Skeletal muscle satellite cell (primary cell): ENCODE results near the gene CHRNA3.
"Not testable (repeated sequence)": the region's sequence is repeated elsewhere in the genome, so short reads cannot be mapped to it uniquely, and the experiment has no call there.

ENCODE experiments used
- H3K27me3 ChIP-seq: 2 replicates; pipeline ENCODE4 v1.7.0; 2013; ENCODE audit warnings: low read length; ENCODE audit not compliant: control insufficient read depth, insufficient read depth
- H3K36me3 ChIP-seq: 2 replicates; pipeline ENCODE4 v1.7.0; 2013; ENCODE audit warnings: mild to moderate bottlenecking, control low read depth, low read length; ENCODE audit not compliant: insufficient read depth
- H3K4me1 ChIP-seq: 2 replicates; pipeline ENCODE4 v1.7.0; 2013; ENCODE audit warnings: low read length; ENCODE audit not compliant: control insufficient read depth, insufficient read depth
- H3K4me2 ChIP-seq: 2 replicates; pipeline ENCODE4 v1.7.0; 2013; ENCODE audit warnings: mild to moderate bottlenecking, low read length
- H3K4me3 ChIP-seq: 2 replicates; pipeline ENCODE4 v1.7.0; 2013; ENCODE audit warnings: low read length
- H3K9ac ChIP-seq: 2 replicates; pipeline ENCODE4 v1.7.0; 2013; ENCODE audit warnings: mild to moderate bottlenecking, low read depth, low read length, moderate library complexity
- H3K9me3 ChIP-seq: replicated peaks from 2 replicates; pipeline ENCODE4 v1.7.0; 2013; ENCODE audit warnings: mild to moderate bottlenecking, control low read depth, low read length

Gene CHRNA3

DNA sequence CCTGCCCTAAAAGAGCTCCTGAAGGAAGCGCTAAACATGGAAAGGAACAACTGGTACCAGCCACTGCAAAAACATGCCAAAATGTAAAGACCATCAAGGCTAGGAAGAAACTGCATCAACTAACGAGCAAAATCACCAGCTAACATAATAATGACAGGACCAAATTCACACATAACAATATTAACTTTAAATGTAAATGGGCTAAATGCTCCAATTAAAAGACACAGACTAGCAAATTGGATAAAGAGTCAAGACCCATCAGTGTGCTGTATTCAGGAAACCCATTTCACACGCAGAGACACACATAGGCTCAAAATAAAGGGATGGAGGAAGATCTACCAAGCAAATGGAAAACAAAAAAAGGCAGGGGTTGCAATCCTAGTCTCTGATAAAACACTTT is 11.2 kb downstream of the CHRNA3 start:
- not testable (repeated sequence) for H3K9me3 ChIP-seq, H3K36me3 ChIP-seq, H3K4me2 ChIP-seq, H3K27me3 ChIP-seq, H3K9ac ChIP-seq, H3K4me3 ChIP-seq, H3K4me1 ChIP-seq

DNA sequence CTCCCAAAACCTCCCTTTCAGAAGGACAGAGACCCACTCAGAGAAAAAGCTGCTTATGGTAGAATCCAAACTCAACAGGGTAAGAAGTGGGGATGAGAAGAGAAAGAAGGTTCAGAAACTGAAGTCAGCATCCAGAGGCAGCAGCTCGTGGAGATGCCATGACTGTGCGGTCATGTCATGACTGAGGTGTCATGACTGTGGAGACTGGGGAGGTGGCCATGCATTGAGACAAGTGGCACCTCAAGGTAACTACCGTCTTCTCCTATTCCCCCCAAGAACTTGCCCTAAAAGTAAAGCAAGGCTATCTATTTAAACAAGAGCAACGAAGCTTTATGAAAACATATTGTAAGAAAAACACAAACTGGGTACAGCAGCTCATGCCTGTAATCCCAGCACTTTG is 15.1 kb downstream of the CHRNA3 start:
- Histone ChIP-seq H3K9me3 (no peaks in the 10 kb centered on the region), H3K4me1 (no peaks in the 10 kb centered on the region), H3K27me3 (no peaks in the 10 kb centered on the region)

DNA sequence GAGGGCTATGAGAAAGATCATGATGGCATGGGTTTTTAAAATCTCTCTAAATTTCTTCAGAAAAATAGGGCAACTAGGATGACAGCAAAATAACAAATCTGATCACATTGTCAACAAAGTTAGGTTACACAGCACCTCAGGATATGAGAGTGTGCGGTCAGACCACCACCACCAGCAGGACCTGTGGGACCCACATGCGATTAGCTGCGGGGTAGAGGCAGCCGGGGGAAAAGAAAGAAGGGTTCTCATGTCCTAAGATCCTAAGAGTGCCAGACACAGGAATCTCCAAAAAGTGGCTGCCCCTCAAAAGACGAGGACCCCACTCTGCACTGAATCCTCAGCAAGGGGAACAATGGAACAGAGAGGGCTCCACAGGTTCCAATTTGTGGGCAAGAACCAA is 15.6 kb downstream of the CHRNA3 start:
- Histone ChIP-seq H3K9me3 (no peaks in the 10 kb centered on the region), H3K4me2 (no peak overlapping the region), H3K4me3 (no peak overlapping the region), H3K4me1 (no peaks in the 10 kb centered on the region), H3K36me3 (no peaks in the 10 kb centered on the region), H3K27me3 (no peaks in the 10 kb centered on the region), H3K9ac (no peak overlapping the region)

More for the DNA sequence above, 15.1 kb downstream of the CHRNA3 start:
- no peaks in the 10 kb centered on the region for H3K36me3 ChIP-seq
- no peak overlapping the region for H3K4me3 ChIP-seq
- H3K4me2 ChIP-seq: no peak overlapping the region
- H3K9ac ChIP-seq: no peak overlapping the region

DNA sequence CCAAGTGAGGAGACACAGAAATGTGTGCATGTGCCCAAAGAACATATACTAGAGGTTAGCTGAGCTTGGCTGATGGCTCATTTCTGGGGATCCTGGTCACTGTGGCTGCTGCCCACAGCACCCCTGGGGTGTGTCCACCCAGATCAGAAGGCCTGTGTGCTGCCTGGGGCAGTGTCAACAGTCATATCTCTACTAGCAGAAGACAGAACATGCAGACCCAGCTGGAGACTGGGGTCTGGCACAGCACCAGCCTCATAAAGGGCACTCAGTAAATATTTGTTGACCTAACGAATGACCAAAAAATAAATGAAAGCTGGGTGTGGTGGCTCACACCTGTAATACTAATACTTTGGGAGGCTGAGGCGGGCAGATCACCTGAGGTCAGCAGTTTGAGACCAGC is 16.4 kb downstream of the CHRNA3 start:
- H3K36me3 ChIP-seq: no peaks in the 10 kb centered on the region
- no peaks in the 10 kb centered on the region for H3K9me3 ChIP-seq
- no peak overlapping the region for H3K4me3 ChIP-seq
- no peak overlapping the region for H3K9ac ChIP-seq
- no peaks in the 10 kb centered on the region for H3K4me1 ChIP-seq
- no peak overlapping the region for H3K4me2 ChIP-seq
- H3K27me3 ChIP-seq: no peaks in the 10 kb centered on the region

DNA sequence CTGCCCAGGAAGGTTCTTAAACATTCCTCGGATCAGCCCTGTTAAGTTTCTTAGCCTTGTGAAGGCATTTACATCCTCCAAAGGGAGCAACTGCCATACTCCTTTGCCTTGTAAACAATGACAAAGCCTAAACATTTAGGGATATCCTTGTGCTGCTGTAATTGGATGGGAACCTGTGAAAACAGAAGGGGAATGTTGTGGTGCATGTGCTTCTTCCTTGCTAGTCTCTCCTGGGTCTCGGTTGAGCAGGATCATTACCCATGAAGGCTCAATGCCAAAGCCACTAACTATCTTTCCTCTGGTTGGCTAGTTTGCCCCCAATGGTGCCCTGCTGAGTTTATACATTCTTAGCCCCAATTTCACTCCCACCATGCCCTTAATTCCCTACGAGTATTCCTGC is 17.3 kb downstream of the CHRNA3 start:
- Histone ChIP-seq H3K36me3 (no peaks in the 10 kb centered on the region), H3K9me3 (no peaks in the 10 kb centered on the region), H3K4me1 (no peaks in the 10 kb centered on the region), H3K27me3 (no peaks in the 10 kb centered on the region), H3K9ac (no peak overlapping the region), H3K4me3 (no peak overlapping the region), H3K4me2 (no peak overlapping the region)

DNA sequence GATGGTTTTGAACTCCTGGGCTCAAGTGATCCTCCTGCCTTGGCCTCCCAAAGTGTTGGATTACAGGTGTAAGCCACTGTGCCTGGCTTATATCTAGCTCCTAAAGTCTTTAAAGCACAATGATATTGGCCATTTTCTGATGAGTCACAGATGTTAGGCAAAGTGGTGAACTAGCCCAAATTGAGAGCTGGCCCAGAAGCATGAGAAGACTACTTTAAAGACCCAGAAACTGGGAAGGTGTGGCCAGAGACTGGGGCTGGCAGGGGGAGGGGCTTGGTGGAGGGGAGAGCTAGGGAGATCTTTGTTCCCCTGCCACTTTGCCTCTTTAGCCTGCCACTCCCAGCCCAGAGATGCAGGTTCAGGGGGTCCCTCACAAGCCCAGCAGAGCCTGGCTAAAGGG is 21.6 kb downstream of the CHRNA3 start:
- Histone ChIP-seq H3K27me3 (no peaks in the 10 kb centered on the region), H3K4me1 (no peaks in the 10 kb centered on the region), H3K4me3 (no peak overlapping the region), H3K9me3 (no peaks in the 10 kb centered on the region), H3K36me3 (no peaks in the 10 kb centered on the region), H3K9ac (no peak overlapping the region), H3K4me2 (no peak overlapping the region)

DNA sequence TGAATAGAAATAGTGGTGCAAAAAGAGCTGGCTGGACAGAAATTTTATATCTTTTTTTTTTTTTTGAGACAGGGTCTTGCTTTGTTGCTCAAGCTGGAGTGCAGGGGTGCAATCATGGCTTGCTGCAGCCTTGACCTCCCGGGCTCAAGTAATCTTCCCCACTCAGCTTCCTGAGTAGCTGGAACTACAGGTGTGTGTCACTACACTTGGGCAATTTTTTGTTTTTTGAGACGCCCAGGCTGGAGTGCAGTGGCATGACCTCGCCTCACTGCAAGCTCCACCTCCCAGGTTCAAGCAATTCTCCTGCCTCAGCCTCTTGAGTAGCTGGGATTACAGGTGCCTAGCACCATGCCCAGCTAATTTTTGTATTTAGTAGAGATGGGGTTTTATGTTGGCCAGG is 22.4 kb downstream of the CHRNA3 start:
- Histone ChIP-seq H3K27me3 (no peaks in the 10 kb centered on the region), H3K4me3 (no peak overlapping the region), H3K9ac (no peak overlapping the region), H3K9me3 (no peaks in the 10 kb centered on the region), H3K4me2 (no peak overlapping the region), H3K36me3 (no peaks in the 10 kb centered on the region), H3K4me1 (no peaks in the 10 kb centered on the region)

DNA sequence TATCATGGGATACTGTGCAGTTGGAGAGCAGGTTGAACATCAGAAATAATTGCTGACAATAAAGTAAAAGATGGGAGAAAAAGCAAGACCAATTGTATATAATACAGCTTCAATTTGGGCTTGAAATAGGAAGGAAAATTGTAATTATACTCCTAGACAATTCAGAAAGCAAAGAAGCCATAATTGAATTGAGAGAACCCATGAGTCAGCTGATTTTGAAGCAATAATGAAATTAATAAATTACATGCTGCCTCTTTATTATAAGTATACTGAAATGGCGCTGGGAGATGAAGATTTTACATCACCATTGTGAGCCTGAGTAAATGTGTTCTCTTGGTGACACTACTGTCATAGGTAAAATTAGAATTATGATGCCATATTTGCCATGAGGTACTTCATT is 23.2 kb downstream of the CHRNA3 start:
- no peak overlapping the region for H3K4me2 ChIP-seq
- H3K9ac ChIP-seq: no peak overlapping the region
- H3K36me3 ChIP-seq: no peaks in the 10 kb centered on the region
- H3K27me3 ChIP-seq: no peaks in the 10 kb centered on the region
- no peak overlapping the region for H3K4me3 ChIP-seq
- H3K4me1 ChIP-seq: no peaks in the 10 kb centered on the region
- no peaks in the 10 kb centered on the region for H3K9me3 ChIP-seq

DNA sequence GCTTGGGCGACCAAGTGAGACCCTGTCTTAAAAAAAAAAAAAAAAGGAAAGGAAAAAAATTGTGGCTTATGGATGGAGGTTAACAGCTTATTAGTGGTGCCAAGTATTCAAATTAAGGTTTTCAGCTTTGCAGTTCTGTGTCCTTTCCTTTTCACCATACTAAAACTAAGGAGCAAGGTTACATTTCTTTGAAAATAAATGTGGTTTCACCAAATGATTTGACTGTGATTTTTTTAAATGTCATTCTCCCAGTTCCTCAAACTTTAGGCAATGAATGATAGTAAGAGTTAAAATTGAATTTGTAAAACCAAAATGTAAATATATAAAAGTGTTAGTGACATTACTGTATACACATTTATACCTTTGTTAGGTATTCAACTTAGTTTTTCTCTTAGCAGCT is 45.9 kb downstream of the CHRNA3 start:
- no peak overlapping the region for H3K4me2 ChIP-seq
- no peaks in the 10 kb centered on the region for H3K4me1 ChIP-seq
- H3K36me3 ChIP-seq: no peaks in the 10 kb centered on the region
- no peaks in the 10 kb centered on the region for H3K9me3 ChIP-seq
- H3K27me3 ChIP-seq: no peaks in the 10 kb centered on the region
- H3K9ac ChIP-seq: no peak overlapping the region
- no peak overlapping the region for H3K4me3 ChIP-seq

DNA sequence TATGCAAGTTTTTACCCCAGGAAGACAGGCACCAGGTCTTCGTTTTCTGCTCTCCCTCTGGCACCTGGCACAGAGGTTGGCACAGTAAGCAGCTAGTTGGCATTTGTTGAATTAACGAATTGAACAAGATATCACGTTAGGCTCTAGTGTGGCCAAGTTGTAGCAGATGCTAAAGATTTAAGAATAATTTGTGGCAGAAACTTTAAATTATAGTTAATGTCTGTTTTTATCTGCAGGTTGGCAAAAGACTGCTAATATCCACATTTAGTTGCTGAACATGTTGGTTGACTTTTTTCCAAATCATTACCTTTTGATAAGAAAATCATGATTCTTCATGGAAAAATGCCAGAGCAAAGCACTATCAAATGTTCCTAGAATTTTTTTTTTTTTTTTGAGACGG is 47.4 kb downstream of the CHRNA3 start:
- H3K36me3 ChIP-seq: no peaks in the 10 kb centered on the region
- no peak overlapping the region for H3K4me2 ChIP-seq
- no peak overlapping the region for H3K9ac ChIP-seq
- H3K4me1 ChIP-seq: no peaks in the 10 kb centered on the region
- H3K9me3 ChIP-seq: no peaks in the 10 kb centered on the region
- H3K27me3 ChIP-seq: no peaks in the 10 kb centered on the region
- H3K4me3 ChIP-seq: no peak overlapping the region

DNA sequence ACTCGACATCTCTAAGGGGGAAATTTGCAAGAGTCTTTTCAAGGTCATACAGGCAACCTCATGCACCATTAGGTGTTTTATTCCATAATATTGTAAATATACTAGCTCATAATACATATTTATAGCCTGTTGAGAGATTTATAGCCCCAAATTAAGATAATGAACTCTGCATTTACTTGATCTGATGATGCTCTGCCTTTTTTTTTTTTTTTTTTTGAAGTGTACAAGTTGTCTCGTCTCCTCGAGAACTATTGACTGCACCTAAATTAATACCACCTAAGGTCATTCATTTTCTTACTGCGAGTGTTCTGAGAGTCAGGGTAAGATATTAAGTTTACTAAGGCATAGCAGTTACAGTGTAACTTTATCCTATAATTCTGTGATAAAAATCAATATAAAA is 49.4 kb downstream of the CHRNA3 start:
- H3K4me3 ChIP-seq: no peak overlapping the region
- no peaks in the 10 kb centered on the region for H3K9me3 ChIP-seq
- no peaks in the 10 kb centered on the region for H3K27me3 ChIP-seq
- H3K4me1 ChIP-seq: peaks cover 4% of the 10 kb centered on the region
- H3K9ac ChIP-seq: no peak overlapping the region
- no peak overlapping the region for H3K4me2 ChIP-seq
- H3K36me3 ChIP-seq: no peaks in the 10 kb centered on the region

DNA sequence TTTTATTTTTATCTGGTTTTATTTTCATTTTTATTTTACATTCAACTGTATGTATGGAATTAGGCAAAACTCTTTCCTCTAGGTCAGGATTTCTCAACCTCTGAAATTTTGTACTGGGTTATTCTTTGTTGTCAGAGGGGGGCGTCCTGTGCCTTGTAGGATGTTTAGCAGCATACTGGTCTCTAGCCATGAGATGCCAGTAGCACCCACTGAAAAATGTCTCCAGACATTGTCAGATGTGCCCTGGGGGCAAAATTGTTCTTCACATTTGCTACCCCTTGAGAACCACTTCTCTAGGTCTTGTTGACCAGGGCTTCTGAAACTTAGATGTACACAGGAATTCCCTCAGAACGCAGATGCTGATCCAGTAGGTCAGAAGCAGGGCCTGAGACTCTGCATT is 50.1 kb downstream of the CHRNA3 start:
- no peak overlapping the region for H3K9ac ChIP-seq
- H3K4me1 ChIP-seq: peaks cover 8% of the 10 kb centered on the region
- no peak overlapping the region for H3K4me2 ChIP-seq
- no peaks in the 10 kb centered on the region for H3K9me3 ChIP-seq
- H3K36me3 ChIP-seq: no peaks in the 10 kb centered on the region
- H3K4me3 ChIP-seq: no peak overlapping the region
- no peaks in the 10 kb centered on the region for H3K27me3 ChIP-seq

DNA sequence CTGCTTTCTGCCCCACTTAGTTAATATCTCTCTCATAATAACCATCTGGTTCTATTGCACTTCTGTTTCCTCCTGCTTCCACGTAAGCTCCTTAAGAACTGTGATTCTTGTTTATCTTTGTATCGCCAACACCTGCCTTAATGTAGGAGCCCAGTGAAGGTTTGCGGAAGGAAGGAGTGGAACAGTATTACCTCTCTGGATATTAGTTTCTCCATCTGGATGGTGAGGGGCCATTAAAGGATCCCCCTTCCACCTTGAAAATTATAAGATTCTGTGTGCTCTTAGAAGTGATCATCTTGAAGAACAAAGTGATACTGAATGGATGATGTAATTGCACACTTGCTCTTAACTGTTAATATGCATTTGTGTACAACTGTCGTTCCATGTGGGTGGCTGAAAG is 53.3 kb downstream of the CHRNA3 start:
- H3K9me3 ChIP-seq: no peaks in the 10 kb centered on the region
- no peaks in the 10 kb centered on the region for H3K36me3 ChIP-seq
- H3K4me2 ChIP-seq: no peak overlapping the region
- H3K4me3 ChIP-seq: no peak overlapping the region
- H3K9ac ChIP-seq: no peak overlapping the region
- H3K27me3 ChIP-seq: peaks cover 7% of the 10 kb centered on the region
- H3K4me1 ChIP-seq: peaks cover 8% of the 10 kb centered on the region
